HG03378 (cell line): ENCODE measurements around the gene TRPM2.

Experiments
- ATAC-seq: cut with Tn5 transposase; IDR thresholded peaks from one replicate; pipeline ENCODE4 v1.9.1; 2021; ENCODE audit warnings: mild to moderate bottlenecking, moderate library complexity; ENCODE audit not compliant: unreplicated experiment

The TRPM2 gene

GRCh38 chr21:44321846-44322450 is 31.5 kb upstream of the TRPM2 start:
- ATAC-seq: no peak

- ATAC-seq: no peak
Observed at GRCh38 chr21:44322621-44323325, 30.6 kb upstream of the TRPM2 start.

GRCh38 chr21:44323591-44323990 is 29.8 kb upstream of the TRPM2 start:
- no peak for ATAC-seq

- ATAC-seq: no peak
Observed at GRCh38 chr21:44324106-44324853, 29.1 kb upstream of the TRPM2 start.

GRCh38 chr21:44324854-44325107 is 28.6 kb upstream of the TRPM2 start:
- no peak for ATAC-seq

GRCh38 chr21:44325386-44326271 is 27.8 kb upstream of the TRPM2 start:
- no peak for ATAC-seq

GRCh38 chr21:44326272-44326647 is 27.2 kb upstream of the TRPM2 start:
- ATAC-seq: no peak

- ATAC-seq: no peak
Observed at GRCh38 chr21:44326716-44327602, 26.5 kb upstream of the TRPM2 start.

- ATAC-seq: no peak
Observed at GRCh38 chr21:44327603-44327974, 25.8 kb upstream of the TRPM2 start.

GRCh38 chr21:44328242-44328895 is 25.1 kb upstream of the TRPM2 start:
- ATAC-seq: no peak

GRCh38 chr21:44329086-44329889 is 24.1 kb upstream of the TRPM2 start:
- ATAC-seq: no peak

- ATAC-seq: no peak
Observed at GRCh38 chr21:44329971-44330681, 23.3 kb upstream of the TRPM2 start.

GRCh38 chr21:44330698-44331097 is 22.7 kb upstream of the TRPM2 start:
- no peak for ATAC-seq

GRCh38 chr21:44331209-44331608 is 22.2 kb upstream of the TRPM2 start:
- ATAC-seq: no peak

- ATAC-seq: no peak
Observed at GRCh38 chr21:44331650-44332307, 21.6 kb upstream of the TRPM2 start.

GRCh38 chr21:44332383-44332782 is 21.0 kb upstream of the TRPM2 start:
- ATAC-seq: no peak

GRCh38 chr21:44332965-44333364 is 20.5 kb upstream of the TRPM2 start:
- ATAC-seq: no peak
